ENCODE results near the gene PODNL1. TPM values are rescaled to one million over a fixed set of nuclear protein-coding genes. Genes with fewer than 3 reads are reported as not detected.

Gene PODNL1
- total RNA-seq, 1 experiment from 2014 or later: 6.4 TPM

DNA sequence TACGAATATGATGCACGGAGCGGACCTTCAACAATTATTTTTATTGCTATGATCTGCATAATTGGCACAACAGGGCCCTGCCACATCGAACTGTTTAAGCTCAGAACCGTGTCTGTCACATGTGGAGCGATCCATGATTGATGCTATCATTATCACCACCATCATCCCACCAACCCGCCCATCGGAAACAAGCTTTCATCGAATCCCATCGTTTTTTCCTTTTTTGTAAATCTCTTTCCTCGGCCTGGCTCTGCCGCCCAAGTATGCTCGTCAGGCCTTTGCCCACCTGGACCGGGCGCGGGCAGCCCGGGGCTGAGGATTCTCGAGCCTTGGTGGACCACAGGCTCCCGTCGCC is 13.6 kb upstream of the PODNL1 start:
- POLR2A ChIA-PET (ENCODE audit: unreplicated experiment): interaction anchor here (0.7 kb wide), 1 partner anchor 659 kb away, joined by 8 read pairs; no protein-coding TSS in a partner anchor
- CTCF ChIA-PET: no interaction called here
- intact Hi-C loops (cut with micrococcal nuclease; ENCODE audit: unreplicated experiment): loop anchor here (2.0 kb wide), 2 partner anchors 59 to 71 kb away; no protein-coding TSS in a partner anchor

DNA sequence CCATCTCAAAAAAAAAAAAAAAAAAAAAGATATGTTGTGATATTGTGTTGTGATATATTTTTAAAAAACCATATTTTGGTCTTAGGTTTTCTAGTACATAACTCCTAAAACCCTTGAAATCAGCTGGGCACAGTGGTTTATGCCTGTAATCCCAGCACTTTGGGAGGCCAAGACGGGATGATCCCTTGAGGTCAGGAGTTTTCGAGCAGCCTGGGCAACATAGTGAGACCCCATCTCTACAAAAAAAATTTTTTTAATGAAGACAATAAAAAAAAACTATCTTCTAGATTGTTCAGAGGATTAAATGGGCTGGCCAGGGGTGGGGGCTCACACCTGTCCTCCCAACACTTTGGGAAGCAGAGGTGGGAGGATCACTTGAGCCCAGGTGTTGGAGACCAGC is 12.8 kb upstream of the PODNL1 start:
- CTCF ChIA-PET: no interaction called here
- BruUV-seq (replicated peaks): no TSS peak
- Histone ChIP-seq H3K4me2 (no peak overlapping the region), H3K27ac (no peak overlapping the region), H3K4me3 (no peak overlapping the region), H3K79me2 (ENCODE audit: low read depth) (peaks cover 18% of the 10 kb centered on the region), H4K20me1 (ENCODE audit: insufficient read depth) (peaks cover 8% of the 10 kb centered on the region), H3K36me3 (ENCODE audit: low read depth) (no peaks in the 10 kb centered on the region), H3K9me2 (ENCODE audit: insufficient read depth) (no peaks in the 10 kb centered on the region), H3K27me3 (ENCODE audit: insufficient read depth, low read depth) (no peaks in the 10 kb centered on the region), H3F3A (ENCODE audit: insufficient read depth, low read depth) (no peaks in the 10 kb centered on the region), H2AFZ (no peak overlapping the region), H3K9me3 (ENCODE audit: insufficient read depth, low read depth) (no peaks in the 10 kb centered on the region), H3K4me1 (replicated peaks; ENCODE audit: insufficient read depth) (peaks cover 6% of the 10 kb centered on the region)
- intact Hi-C loops (cut with micrococcal nuclease; ENCODE audit: unreplicated experiment): no loop called here
- POLR2A ChIA-PET (ENCODE audit: unreplicated experiment): no interaction called here
- TF ChIP-seq EZH2 (IDR thresholded peaks at IDR 0.05; ENCODE audit: low read depth): no peak
- TF ChIP-seq, protein P1, sequence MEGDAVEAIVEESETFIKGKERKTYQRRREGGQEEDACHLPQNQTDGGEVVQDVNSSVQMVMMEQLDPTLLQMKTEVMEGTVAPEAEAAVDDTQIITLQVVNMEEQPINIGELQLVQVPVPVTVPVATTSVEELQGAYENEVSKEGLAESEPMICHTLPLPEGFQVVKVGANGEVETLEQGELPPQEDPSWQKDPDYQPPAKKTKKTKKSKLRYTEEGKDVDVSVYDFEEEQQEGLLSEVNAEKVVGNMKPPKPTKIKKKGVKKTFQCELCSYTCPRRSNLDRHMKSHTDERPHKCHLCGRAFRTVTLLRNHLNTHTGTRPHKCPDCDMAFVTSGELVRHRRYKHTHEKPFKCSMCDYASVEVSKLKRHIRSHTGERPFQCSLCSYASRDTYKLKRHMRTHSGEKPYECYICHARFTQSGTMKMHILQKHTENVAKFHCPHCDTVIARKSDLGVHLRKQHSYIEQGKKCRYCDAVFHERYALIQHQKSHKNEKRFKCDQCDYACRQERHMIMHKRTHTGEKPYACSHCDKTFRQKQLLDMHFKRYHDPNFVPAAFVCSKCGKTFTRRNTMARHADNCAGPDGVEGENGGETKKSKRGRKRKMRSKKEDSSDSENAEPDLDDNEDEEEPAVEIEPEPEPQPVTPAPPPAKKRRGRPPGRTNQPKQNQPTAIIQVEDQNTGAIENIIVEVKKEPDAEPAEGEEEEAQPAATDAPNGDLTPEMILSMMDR (conservative IDR thresholded peaks at IDR 0.05): no peak
- no peak for DNase-seq

More for the DNA sequence above, 13.6 kb upstream of the PODNL1 start:
- H3K4me1 ChIP-seq (replicated peaks; ENCODE audit: insufficient read depth): peaks cover 6% of the 10 kb centered on the region
- H3K79me2 ChIP-seq (ENCODE audit: low read depth): peaks cover 18% of the 10 kb centered on the region
- H3K4me3 ChIP-seq: 0 out of 2 replicates have a peak overlapping the region, but pooled peaks have one; percentile 5
- no peaks in the 10 kb centered on the region for H3K9me2 ChIP-seq (ENCODE audit: insufficient read depth)
- DNase-seq: no peak
- TF ChIP-seq, protein P1 (conservative IDR thresholded peaks at IDR 0.05): no peak
- TF ChIP-seq EZH2 (IDR thresholded peaks at IDR 0.05; ENCODE audit: low read depth): no peak
- BruUV-seq (replicated peaks): no TSS peak
- H3K27me3 ChIP-seq (ENCODE audit: insufficient read depth, low read depth): no peaks in the 10 kb centered on the region
- peaks cover 8% of the 10 kb centered on the region for H4K20me1 ChIP-seq (ENCODE audit: insufficient read depth)
- H3K4me2 ChIP-seq: peak overlapping the region; percentile 37
- H2AFZ ChIP-seq: no peak overlapping the region
- H3K27ac ChIP-seq: no peak overlapping the region
- no peaks in the 10 kb centered on the region for H3F3A ChIP-seq (ENCODE audit: insufficient read depth, low read depth)
- H3K9me3 ChIP-seq (ENCODE audit: insufficient read depth, low read depth): no peaks in the 10 kb centered on the region
- H3K36me3 ChIP-seq (ENCODE audit: low read depth): no peaks in the 10 kb centered on the region

DNA sequence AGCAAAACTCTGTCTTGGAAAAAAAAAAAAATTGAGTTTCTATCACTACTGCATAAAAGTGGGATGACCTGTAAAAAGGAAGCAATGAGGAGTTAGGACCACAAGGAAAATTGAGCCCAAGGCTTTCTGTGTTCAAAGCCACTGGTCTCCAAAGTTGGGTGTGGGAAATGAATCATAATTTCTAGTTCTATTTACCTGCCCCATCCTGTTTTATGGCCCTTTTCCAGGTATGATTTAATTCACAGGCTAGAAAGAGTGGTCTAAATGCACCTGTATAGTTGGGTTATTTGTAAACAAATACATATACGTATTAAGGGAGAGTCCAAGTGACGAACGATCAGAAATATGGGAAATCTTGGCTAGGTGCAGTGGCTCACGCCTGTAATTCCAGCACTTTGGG is 8.2 kb upstream of the PODNL1 start:
- BruUV-seq (replicated peaks): no TSS peak
- intact Hi-C loops (cut with micrococcal nuclease; ENCODE audit: unreplicated experiment): no loop called here
- Histone ChIP-seq H3K27ac (no peak overlapping the region), H3K9me3 (ENCODE audit: insufficient read depth, low read depth) (no peaks in the 10 kb centered on the region), H3K79me2 (ENCODE audit: low read depth) (no peaks in the 10 kb centered on the region), H3K4me3 (no peak overlapping the region), H2AFZ (no peak overlapping the region), H3K4me1 (replicated peaks; ENCODE audit: insufficient read depth) (no peaks in the 10 kb centered on the region), H3K36me3 (ENCODE audit: low read depth) (no peaks in the 10 kb centered on the region), H3F3A (ENCODE audit: insufficient read depth, low read depth) (no peaks in the 10 kb centered on the region), H3K27me3 (ENCODE audit: insufficient read depth, low read depth) (no peaks in the 10 kb centered on the region), H4K20me1 (ENCODE audit: insufficient read depth) (no peaks in the 10 kb centered on the region), H3K4me2 (no peak overlapping the region), H3K9me2 (ENCODE audit: insufficient read depth) (no peaks in the 10 kb centered on the region)
- ChIA-PET POLR2A (ENCODE audit: unreplicated experiment) (no interaction called here), CTCF (no interaction called here)
- TF ChIP-seq, protein P1 (conservative IDR thresholded peaks at IDR 0.05): no peak
- TF ChIP-seq EZH2 (IDR thresholded peaks at IDR 0.05; ENCODE audit: low read depth): no peak
- no peak for DNase-seq
